Epithelial cell of prostate (primary cell): ENCODE data around the gene SORCS3.

Source experiments
- DNase-seq: peaks from one replicate; pipeline ENCODE4 v3.0.0-alpha.2; 2011; ENCODE audit warnings: low read depth, low spot score
- H3K27ac ChIP-seq: fragments of 450-650 bp; 2 replicates; pipeline ENCODE4 v1.5.1; 2017; ENCODE audit warnings: mild to moderate bottlenecking

Gene SORCS3

DNA sequence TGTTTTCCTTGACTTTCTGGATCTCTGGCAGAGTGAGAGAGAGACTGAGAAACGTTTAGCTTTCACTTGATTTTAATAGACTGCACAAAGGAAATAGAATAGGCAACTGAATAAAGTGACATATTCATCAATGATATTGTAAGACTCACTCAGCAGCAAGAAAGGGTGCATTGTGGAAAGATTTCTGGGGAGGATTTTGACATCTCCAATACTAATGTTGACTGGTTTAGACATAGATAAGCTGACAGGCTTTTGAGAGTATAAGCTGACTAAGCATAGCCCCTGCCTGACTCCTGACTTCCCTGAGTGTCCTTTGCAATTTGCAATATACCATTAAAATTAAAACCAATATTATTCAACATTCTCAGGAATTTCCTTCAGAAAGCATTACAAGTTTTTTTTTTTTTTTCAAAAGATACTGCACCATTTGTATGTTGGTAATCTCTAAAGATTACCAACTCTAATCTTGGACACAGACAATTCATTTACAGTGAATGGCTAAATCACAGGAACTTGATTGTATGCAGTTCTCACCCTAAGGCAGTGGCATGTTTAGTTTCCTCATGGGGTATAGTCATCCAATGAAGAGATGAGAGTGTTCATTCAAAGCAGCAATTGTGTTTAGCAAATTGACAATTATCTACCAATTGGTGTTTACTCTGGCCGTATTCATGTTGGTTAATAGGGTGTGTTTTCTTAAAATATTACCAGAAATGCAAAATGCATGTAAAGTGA lies 325.6 kb downstream of the SORCS3 start:
- no peak overlapping the region for H3K27ac ChIP-seq
- DNase-seq: no peak

DNA sequence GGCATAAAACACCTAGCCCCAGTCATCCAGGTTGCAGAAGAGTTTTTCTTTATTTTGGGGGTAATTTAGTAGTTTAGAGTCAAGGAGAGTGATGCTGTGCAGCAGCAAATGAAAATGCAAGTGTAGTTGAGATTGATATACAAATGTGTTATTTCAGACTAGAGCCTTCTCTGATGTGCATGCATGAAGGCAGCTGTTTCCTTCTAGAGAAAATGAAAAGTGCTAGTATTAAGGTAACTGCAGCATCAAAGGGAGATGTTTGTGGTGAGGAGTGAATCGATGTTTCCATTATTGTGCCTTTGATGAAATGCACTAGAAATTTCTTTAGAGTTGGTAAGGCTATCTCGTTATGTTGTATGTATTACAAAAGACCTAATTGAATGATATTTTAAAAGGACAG lies 339.3 kb downstream of the SORCS3 start:
- DNase-seq: no peak
- no peak overlapping the region for H3K27ac ChIP-seq

DNA sequence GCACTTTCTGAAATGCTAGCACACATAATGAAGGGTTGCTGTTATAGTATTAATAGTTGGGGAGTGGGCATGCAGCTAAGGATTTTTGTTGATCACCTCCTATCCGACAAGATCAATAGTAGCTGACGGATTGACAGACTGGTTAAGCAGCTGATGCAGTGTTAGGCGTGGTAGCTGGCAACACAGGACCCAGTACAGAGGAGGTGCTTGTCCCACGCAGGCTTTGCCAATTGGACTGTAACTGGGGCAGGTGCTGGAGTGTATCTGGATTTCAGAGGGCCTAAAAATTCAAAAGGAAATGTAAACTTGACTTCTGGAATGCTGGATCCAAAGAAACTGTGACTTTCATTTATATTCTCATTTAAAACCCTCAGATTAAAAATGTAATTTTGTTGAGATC lies 340.9 kb downstream of the SORCS3 start:
- no peak overlapping the region for H3K27ac ChIP-seq
- no peak for DNase-seq

DNA sequence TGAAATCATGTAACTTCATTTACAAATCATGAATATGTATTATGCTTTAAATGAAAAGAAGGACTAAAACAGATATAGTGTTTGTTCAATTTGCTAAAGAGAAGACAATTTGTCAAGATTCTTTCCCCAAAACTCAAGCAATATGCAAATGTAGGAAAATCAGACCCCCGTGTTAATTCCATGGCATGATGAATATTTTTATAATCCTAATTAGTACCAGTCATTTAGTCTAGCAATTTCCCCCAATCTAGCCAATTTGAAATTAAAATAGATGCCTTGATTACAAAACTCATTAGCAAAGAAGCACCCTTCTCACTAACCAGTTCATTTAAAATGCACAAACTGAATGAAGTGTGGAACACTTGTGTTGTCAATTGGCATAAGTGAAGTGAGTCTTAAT lies 347.6 kb downstream of the SORCS3 start:
- H3K27ac ChIP-seq: no peak overlapping the region
- no peak for DNase-seq

DNA sequence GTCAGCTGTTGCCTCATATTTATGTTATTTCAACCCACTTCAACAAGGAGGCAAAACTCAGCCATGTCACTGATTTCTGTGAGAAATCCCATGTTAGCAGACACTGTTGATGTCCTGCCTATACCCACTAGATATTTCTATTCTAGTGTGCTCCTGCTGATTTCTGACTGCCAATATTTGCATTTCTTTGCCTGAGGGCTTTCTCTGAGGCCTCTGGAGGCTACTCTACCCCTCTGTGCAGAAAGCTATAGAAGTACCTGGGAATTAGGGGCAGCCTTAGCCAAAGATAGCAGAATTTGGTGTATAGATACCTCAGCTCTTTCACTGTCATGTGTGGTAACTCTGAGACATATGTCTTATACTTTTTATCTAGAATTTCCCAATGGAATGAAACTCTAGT lies 348.8 kb downstream of the SORCS3 start:
- no peak overlapping the region for H3K27ac ChIP-seq
- no peak for DNase-seq

DNA sequence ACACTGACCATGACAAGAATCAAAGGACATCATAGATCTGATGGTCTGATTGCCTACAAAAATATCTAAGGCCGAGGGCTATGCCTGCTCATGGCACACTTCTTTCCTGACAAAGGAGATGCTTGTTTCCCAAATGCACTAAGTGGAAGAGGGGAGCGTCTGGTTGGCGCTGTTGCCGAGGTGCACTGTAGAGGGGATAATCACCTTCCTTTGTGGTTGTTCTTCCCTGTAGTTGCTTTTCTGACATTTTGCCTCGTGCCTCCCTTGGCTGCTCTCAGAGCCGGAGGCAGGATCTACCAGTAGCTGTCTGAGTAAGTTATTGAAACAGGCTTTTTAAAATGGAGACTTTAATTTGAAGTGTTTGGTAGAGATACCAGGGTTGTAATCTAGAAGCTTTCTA lies 352.0 kb downstream of the SORCS3 start:
- H3K27ac ChIP-seq: no peak overlapping the region
- no peak for DNase-seq

DNA sequence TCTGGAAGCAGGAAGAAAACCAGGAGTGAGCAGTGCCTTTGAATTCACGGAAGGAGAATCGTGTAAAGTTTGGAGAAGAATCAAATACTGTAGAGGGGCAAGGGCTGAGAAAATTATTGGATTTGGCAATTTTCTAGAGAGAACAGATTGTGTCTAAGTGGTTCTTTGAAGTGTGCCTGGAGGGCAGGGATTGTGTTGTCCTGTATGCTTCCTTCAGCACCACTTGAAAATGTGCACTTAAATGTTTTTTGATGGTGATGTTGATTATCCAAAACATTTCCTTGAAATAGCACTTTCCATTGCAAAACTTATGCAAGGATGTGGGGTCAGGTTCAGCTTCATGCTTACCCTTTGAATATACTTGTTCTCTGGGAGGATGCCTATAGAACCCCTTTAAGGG lies 360.2 kb downstream of the SORCS3 start:
- no peak for DNase-seq
- no peak overlapping the region for H3K27ac ChIP-seq

DNA sequence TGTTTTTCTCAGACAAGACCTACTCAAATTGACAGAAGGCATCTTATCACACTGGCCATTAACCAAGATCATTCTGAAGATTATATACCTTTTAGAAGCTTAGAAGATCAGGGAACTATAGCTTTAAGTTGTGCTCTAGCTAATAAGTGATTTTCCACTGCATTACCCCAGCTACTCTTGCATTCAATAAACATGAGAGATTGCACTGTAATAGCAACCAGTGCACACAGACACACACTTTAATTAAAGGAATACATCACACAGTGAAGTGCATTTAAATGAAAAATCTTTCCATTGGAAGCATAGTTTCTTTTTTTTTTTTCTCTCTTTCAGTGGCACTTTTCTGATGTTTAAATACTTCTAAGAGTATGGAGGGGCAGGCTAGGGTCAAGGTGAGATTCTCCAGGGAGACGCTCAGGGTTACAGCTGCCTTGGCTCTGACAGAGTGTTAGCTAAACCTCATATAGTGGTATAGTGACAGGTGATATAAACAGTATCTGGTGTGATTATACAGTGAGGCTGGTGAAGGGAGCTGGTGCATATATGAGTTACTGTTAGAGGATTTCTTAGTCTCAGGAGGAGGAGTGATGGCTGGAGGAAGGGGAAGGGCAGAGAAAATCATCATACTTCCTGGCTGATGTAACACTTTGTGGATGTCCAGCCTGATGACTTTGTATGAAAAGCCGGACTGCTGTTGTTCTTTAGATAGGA lies 369.5 kb downstream of the SORCS3 start:
- no peak for DNase-seq
- H3K27ac ChIP-seq: no peak overlapping the region

DNA sequence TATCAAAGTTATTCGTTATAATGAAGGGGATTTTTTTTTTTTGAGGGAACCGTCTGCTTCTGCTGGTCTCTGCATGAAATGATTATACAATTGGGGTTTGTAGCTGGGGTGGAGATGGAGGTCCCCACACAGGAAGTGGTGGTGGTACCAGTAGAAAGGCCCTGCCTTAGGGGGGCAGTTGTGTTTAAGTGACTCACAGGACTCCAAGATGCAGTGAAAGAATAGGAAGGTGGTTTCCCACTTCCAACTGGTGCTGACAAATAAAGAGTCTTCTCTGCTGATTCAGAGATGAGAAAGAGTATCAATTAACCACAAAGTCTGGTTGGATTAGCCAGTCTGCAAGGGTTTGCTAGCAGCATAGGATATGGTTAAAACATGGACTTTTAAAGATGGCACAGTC lies 376.0 kb downstream of the SORCS3 start:
- H3K27ac ChIP-seq: no peak overlapping the region
- DNase-seq: peak; percentile 3

DNA sequence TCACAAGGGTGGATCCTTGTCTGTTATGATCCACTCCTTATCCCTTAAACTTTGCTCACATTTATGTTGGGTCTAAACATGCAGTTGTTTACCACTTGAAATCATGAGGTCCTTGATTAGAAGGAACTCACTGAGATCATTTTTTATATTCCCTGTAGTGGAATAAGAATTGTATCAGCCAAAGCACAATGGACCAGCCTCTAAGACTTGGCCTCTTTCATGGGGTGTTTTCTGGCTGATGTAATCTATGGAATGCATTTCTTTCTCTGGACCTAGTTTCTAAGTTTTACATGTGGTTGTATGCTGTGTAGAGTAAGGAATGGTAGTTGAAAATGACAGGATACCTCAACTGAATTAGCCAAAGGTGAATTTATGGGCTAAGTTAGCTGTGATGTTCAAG lies 376.6 kb downstream of the SORCS3 start:
- DNase-seq: no peak
- no peak overlapping the region for H3K27ac ChIP-seq

DNA sequence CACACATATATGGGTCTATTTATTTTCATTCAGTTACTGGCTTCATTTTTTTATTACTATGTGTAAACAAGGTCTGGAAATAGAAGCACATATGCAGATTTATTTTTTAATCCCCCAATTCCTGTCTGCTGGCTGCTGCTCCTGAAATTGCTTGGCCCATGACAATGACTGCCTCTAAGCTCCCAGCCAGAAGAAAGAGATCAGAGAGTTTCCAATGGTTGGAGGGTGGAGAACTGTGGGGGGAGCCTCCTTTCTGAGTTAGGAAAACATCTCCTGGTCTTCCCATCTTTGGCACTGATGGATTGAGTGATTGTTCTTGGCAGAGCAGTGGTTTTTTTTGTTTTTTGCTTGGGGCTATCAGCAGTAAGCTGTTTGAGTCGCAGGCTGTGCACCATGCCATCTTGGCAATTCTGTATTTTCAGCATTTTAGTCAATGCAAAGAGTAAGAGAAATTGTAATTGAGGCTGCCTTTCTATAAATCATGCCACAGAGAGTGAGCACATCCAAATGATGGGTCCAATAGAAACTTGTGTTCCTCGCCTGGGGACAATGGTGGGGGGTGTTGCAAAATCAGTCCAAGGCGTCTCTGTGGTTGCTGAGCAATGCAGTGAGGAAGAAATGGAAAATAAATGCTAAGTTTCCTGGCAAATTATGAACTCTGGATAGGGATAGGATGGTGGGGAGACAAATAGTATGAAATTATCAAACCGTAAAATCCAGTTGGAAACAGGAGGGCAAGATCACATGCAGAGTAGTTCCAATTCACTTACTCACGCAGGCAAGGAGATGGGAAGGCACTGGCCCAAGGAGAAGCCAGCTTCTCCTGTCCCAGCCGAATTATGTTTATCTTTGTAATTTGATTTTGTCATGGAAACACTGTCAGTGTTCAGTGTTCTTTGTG lies 382.4 kb downstream of the SORCS3 start:
- DNase-seq: no peak

DNA sequence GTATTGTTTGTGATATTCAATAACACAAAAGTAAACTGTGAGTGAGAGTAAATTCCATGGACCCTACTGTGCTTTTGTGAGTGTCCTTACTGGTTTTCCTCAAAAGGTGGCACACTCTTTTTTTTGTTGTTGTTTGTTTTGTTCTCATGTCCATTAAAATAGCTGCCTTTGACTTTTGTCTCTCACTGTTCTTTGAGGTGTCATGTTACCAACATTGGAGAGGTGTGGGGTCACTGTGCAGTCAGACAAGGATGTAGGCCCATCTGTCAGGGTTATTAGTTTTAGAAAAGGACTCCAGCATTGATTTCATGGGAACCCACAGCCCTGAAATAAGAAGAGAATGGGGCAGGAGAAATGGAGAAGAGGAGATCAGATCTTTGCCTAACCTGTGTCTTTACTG lies 383.1 kb downstream of the SORCS3 start:
- no peak overlapping the region for H3K27ac ChIP-seq
- DNase-seq: no peak

More for the DNA sequence above, 382.4 kb downstream of the SORCS3 start:
- H3K27ac ChIP-seq: no peak overlapping the region

DNA sequence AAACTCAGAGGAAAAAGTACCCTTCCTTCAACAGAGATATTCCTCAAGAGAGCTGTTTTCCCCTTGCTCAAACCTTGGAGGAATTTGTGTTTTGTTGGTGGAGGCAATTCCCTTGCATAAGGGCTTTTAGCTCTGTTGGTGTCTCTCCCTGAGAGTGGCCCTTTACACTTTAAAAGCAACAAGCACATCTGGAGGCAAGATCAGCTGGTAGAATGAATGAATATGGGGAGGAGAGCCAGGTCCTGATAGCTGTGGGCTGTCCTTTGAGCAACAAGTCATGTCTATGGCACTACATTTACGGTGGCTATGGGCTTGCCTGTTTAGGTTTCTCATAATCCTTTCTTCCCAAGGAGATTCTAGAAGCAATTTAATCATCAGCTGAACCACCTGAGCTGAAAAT lies 384.0 kb downstream of the SORCS3 start:
- H3K27ac ChIP-seq: no peak overlapping the region
- DNase-seq: no peak

DNA sequence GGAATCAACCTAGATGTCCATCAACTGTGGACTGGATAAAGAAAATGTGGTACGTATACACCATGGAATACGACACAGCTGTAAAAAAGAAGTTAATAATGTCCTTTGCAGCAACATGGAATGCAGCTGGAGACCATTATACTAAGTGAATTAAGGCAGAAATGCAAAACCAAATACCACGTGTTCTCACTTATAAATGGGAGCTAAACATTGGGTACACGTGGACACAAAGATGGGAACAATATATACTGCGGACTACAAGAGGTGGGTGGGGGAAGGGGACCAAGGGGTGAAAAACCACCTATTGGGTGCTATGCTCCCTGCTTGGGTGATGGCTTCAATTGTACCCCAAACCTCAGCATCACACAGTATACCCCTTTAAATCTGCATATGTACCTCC lies 385.5 kb downstream of the SORCS3 start:
- no peak overlapping the region for H3K27ac ChIP-seq
- DNase-seq: no peak

DNA sequence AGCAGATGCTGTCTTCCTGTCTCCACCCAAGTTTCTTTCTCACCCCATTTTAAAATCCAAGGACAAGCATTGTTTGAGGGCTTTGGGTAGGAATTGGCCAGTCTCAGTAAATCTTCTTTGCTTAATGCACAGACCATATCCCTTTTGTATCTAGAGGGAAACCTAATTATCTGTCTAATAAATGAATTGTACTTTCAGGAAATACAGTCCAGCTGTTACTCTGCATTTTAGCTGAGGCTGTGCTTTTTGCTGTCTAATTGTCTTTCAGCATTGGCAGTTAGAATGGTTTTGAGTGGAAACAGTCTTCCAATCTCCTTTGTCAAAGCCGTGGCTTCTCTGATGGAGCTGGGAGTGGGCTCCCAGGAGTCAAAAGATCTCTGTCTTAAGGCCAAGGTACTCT lies 388.2 kb downstream of the SORCS3 start:
- no peak overlapping the region for H3K27ac ChIP-seq
- no peak for DNase-seq

DNA sequence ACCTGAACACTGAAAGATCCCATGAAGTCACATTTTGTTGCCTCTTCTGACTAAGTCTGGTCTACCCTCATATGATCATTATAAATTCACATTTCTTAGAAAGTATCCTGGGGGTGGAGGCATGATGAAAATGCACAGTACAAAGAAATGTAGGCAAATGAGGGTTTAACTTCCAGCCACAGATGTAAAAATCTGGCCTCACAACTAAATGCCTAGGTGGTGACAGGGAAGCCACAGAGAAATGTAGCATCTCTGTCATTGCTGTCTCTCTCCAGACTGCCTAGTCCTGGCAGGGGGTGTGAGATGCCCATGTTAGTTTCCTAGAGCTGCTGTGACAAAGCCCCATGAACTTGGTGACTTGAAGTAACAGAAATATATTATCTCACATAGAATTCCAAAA lies 395.9 kb downstream of the SORCS3 start:
- H3K27ac ChIP-seq: no peak overlapping the region
- no peak for DNase-seq

DNA sequence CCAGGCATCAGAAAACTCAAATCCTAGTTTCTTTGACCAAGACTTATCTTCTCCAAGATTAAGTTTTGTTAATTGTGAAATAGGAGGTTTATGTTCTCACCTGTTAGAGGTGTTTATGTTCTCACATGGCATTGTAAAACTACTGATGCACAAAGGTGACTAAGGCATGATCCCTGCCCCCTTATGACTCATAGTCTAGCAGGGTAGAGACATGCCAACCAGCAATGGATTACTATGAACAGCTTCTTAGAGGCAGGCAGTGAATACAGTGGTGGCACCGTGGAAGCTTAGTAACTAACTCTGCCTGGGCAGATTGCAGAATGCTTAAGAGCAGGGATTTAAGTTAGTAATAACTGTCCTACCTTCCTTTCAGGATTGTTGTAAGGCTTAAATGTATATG lies 400.9 kb downstream of the SORCS3 start:
- peak; percentile 33 for DNase-seq
- H3K27ac ChIP-seq: no peak overlapping the region

DNA sequence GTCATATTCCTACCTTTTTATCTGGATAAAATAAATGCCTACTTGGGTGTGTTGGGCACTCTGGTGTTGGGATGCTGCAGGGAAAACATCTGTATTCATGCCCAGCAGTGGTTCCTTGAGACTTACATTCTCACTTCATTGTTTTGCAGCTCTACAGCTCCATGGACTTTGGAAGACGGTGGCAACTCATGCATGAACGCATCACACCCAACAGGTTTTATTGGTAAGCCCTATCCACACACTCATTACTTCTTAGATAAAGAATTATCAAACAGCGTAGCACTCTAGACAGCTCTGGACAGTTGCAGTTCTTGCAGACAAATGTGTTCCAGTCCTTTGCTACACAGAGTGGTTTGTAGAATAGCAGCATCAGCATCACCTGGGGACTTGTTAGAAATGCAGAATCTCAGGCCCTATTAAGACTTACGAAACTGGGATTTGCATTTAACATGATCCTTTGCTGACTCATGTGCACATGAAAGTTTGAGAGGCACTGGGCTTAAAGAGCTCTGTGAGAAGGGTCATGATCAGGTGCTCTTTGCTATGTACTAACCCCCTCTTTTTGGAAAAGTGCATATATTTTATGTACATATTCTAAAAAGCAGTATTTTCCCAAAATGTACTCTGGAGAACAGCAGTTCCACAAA lies 401.9 kb downstream of the SORCS3 start:
- H3K27ac ChIP-seq: no peak overlapping the region
- no peak for DNase-seq

DNA sequence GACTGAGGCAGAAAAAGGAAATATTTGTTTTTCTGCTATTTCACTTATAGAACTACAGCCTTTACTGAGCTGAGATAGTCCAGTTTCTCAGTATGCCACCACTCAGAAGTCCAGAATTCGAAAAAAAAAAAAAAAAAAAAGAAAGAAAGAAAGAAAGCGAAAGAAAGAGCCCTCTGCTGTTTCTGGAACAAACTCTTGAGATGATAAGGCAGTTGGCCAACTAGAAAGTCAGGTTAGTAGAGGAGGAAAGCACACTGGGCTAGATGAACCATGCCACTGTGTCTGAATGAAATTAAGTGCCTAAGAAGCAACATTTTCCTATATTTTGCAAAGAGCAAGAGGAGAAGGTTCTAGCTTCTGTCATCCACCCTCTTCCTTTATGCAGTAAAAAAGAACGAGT lies 403.8 kb downstream of the SORCS3 start:
- H3K27ac ChIP-seq: no peak overlapping the region
- DNase-seq: no peak

DNA sequence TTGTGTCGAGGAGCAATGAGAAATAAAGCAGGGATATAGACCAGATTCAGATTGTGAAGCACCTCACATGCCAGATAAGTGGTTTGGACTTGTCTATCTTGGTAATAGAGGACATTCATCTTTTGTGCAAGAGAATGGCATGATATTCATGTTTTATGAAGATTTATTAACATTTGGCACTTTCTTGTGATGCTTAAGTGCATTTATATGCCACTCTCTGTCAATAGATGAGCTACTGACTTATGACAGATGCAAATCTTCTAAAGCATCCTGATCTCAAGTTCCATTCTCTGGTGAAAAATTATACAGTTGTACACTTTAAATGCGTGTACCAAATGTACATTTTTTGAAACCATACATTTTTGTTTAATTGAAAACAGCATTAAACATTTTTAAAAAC lies 415.3 kb downstream of the SORCS3 start:
- no peak overlapping the region for H3K27ac ChIP-seq
- no peak for DNase-seq

DNA sequence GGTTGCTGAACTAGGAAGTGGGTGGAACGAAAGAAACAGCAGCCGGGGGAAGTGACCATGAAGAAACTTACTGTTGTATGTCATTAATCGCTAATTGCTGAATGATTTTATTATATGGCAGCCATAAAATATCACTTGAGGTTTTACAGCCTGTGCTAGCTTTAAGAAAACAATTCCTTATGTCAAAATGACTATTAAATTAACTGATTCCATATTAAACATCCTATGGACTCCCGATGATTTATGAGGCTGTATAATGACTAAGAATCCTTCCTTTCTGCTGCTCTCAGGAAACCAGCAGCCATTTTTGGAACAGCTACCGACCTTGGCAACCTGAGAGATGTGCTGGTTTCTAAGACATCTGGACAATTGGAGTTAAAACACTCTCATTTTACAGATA lies 421.9 kb downstream of the SORCS3 start:
- H3K27ac ChIP-seq: no peak overlapping the region
- no peak for DNase-seq
